22Rv1 (cell line): ENCODE measurements around the gene CYP3A7.
A peak's percentile ranks its signal among the peaks of the same experiment; 100 is the strongest.
"Not testable (repeated sequence)": the region's sequence is repeated elsewhere in the genome, so short reads cannot be mapped to it uniquely, and the experiment has no call there.

Source experiments
- H3K27ac ChIP-seq: fragments of 450-650 bp; 2 replicates; pipeline ENCODE4 v1.5.1; 2017
- CTCF ChIP-seq: fragments of 450-650 bp; IDR thresholded peaks from 2 replicates; pipeline ENCODE4 v1.5.1; 2017; ENCODE audit warnings: mild to moderate bottlenecking
- ZFX ChIP-seq: fragments of 450-650 bp; IDR thresholded peaks from 2 replicates; pipeline ENCODE4 v1.6.1; 2017; ENCODE audit warnings: antibody characterized with exemption, borderline replicate concordance

Gene CYP3A7

GRCh38 chr7:99739699-99740572 is 4.9 kb upstream of the CYP3A7 start:
- TF ChIP-seq CTCF: no peak
- no peak for TF ChIP-seq ZFX
- no peak overlapping the region for H3K27ac ChIP-seq

GRCh38 chr7:99737726-99738125 is 2.7 kb upstream of the CYP3A7 start:
- no peak overlapping the region for H3K27ac ChIP-seq

GRCh38 chr7:99736667-99737066 is 1.7 kb upstream of the CYP3A7 start:
- H3K27ac ChIP-seq: not testable (repeated sequence)

More at GRCh38 chr7:99737726-99738125, 2.7 kb upstream of the CYP3A7 start:
- TF ChIP-seq CTCF (no peak), ZFX (no peak)

GRCh38 chr7:99733448-99733847 is 1.5 kb downstream of the CYP3A7 start:
- TF ChIP-seq ZFX (no peak), CTCF (peak; percentile 39)
- no peak overlapping the region for H3K27ac ChIP-seq

- TF ChIP-seq CTCF (no peak), ZFX (no peak)
- no peak overlapping the region for H3K27ac ChIP-seq
These were observed 2.0 kb downstream of the CYP3A7 start for GRCh38 chr7:99733003-99733402.

GRCh38 chr7:99731638-99732374 is 3.2 kb downstream of the CYP3A7 start:
- H3K27ac ChIP-seq: no peak overlapping the region
- TF ChIP-seq CTCF (no peak), ZFX (no peak)

- TF ChIP-seq ZFX (no peak), CTCF (no peak)
- H3K27ac ChIP-seq: no peak overlapping the region
These were observed 4.0 kb downstream of the CYP3A7 start for GRCh38 chr7:99730992-99731391.
